Fibroblast of mammary gland (primary cell): ENCODE data around the gene STX4.

ENCODE experiments used
- DNase-seq: peaks from one replicate; pipeline ENCODE4 v3.0.0-alpha.2; 2010; ENCODE audit warnings: low read depth
- H3K4me3 ChIP-seq: 2 replicates; pipeline ENCODE4 v1.5.1; 2011; ENCODE audit warnings: low read depth, mild to moderate bottlenecking, low read length, moderate library complexity; ENCODE audit not compliant: control insufficient read depth
- TF ChIP-seq, protein P1 (sequence below): conservative IDR thresholded peaks from 2 replicates; pipeline ENCODE4 v1.5.1; 2011; ENCODE audit warnings: low read depth, low read length, inconsistent platforms; ENCODE audit not compliant: control insufficient read depth, insufficient read depth

The STX4 gene

DNA sequence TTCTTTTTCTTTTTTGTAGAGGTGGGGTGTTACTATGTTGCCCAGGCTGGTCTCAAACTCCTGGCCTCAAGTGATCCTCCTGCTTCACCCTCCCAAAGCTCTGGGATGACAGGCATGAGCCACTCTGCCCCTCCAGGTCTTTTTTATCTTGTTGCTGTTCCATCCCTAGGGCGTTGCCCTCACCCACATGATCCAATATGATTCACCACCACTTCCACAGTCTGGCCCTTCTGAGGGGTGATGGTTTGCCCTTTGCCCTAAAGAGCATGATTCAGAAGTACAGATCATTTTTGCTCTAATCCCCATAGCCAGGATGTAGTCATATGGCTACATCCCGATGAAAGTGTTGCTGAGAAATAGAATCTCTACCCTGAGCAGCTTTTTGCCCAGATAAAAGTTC is 18.8 kb downstream of the STX4 start:
- TF ChIP-seq, protein P1, sequence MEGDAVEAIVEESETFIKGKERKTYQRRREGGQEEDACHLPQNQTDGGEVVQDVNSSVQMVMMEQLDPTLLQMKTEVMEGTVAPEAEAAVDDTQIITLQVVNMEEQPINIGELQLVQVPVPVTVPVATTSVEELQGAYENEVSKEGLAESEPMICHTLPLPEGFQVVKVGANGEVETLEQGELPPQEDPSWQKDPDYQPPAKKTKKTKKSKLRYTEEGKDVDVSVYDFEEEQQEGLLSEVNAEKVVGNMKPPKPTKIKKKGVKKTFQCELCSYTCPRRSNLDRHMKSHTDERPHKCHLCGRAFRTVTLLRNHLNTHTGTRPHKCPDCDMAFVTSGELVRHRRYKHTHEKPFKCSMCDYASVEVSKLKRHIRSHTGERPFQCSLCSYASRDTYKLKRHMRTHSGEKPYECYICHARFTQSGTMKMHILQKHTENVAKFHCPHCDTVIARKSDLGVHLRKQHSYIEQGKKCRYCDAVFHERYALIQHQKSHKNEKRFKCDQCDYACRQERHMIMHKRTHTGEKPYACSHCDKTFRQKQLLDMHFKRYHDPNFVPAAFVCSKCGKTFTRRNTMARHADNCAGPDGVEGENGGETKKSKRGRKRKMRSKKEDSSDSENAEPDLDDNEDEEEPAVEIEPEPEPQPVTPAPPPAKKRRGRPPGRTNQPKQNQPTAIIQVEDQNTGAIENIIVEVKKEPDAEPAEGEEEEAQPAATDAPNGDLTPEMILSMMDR, result no peak
- peak; percentile 99 for DNase-seq
- H3K4me3 ChIP-seq, result no peak overlapping the region

DNA sequence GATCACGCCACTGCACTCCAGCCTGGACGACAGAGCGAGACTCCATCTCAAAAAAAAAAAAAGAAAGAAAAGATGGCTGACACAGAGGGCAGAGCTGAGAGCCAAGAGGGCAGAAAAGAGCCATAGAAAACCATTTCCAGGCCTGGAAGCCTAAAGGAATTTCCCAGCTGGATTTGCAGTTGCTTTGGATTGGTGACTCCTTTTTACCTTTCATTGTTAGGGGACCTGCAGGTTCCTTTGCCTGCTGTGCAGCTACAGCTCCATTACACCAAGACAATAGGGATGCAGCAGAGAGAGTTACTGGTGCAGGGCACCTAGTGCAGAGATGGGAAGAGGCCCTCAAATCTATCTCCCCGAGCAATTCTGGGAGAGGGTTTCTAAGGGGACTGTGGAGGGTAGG is 22.3 kb downstream of the STX4 start:
- H3K4me3 ChIP-seq, result no peak overlapping the region
- TF ChIP-seq, protein P1, result no peak
- DNase-seq, result no peak

DNA sequence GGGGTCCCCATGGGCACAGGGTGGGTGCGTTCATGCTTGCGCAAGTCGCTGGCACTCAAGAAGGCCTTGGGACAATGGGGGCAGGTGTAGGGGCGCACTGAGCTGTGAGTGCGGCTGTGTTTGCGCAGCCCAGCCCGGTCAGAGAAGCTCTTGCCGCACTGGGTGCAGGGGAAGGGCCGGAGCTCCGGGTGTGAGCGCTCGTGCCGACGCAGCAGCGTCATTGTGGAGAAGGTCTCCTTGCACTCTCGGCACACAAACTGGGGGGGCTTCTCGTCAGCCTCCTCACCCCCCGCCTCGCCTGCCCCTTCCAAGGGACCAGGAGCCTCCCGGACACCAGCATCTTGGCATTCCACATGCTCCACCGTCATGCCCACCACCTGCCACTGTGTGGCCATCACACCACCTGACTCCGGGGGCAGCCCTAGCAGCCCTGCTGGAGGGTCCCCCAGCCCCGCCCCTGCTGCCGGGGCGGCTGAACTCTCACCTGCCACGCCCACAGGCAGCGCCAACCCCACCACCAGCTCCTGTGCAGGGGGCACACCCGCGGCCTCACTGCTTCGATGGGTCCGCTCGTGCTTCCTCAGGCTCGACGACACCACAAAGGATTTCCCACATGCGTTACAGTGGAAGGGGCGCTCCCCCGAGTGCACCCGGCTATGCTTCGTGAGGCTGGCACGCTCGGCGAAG is 27.9 kb downstream of the STX4 start:
- H3K4me3 ChIP-seq, result no peak overlapping the region
- TF ChIP-seq, protein P1, result no peak
- no peak for DNase-seq

DNA sequence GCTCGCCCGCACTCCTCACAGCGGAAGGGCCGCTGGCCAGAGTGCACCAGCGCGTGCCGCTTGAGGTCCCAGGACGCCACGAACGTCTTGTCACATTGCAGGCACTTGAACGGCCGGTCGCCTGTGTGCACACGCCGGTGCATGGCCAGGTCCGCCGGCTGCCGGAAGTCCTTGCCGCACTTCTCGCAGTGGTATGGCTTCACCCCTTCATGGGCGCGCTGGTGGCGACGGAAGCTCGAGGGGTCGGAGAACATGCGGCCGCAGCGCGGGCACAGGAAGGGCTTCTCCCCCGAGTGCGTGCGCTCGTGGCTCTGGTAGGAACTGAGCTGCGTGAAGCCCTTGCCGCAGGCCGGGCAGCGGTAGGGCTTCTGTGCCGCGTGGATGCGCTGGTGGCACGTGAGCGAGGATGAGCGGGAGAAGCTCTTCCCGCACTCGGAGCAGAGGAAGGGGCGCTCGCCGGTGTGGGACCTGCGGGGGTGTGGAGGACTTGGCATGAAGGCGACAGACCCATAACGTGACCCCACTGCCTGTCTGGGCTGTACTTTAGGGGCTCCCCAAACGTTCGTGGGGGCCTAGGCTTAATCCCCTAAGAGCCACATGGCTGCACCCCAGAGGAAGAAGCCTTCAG is 28.6 kb downstream of the STX4 start:
- no peak overlapping the region for H3K4me3 ChIP-seq
- no peak for DNase-seq
- TF ChIP-seq, protein P1, result no peak

DNA sequence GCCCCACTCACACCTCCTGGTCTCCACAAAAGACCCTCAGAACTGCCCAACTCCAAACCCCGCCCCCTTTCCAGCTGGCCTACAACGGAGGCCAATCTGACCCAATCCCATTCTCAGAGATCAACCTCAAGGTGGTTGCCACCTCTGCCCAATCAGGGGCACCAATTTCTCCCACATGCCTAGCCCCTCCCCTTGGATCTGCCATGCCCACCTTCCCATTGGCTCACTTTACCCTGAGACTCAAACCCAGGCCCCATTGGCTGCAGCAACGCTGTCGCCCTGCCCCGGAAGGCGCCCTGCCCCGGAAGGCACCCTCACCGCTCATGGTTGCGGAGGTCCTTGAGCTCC is 30.1 kb downstream of the STX4 start:
- TF ChIP-seq, protein P1, result no peak
- no peak for DNase-seq
- no peak overlapping the region for H3K4me3 ChIP-seq

DNA sequence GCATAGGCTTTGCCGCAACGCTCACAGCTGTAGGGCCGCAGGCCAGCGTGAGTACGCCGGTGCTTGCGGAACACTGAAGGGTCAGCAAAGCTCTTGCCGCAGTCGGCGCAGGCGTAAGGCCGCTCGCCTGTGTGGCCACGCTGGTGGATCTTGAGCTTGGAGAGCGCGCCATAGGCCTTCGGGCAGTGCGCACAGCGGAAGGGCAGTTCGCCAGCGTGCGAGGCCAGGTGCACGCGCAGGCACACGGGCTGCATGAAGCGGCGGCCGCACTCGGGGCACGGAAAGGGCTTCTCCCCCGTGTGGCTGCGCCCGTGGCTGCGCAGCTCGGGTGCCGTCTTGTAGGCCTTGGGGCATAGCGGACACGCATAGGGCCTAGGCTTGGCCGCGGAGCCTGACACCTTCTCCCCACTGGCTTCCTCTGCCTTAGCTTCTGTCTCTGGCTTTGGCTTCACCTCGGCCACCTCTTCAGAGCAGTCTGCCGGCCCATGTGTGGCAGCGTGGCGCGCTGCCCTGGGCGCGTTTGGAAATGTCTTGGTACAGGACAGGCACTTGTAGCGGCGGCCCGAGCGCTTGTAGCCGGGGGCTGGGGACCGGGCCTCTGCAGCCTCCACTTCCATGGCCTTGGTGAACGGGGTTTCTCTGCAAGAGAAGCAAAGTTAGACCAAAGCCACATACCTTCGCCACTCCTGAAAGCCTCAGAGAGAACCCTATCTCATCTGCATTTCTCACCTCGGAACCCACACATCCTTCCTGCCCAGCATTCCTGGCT is 30.7 kb downstream of the STX4 start:
- TF ChIP-seq, protein P1, result no peak
- H3K4me3 ChIP-seq, result no peak overlapping the region
- no peak for DNase-seq
